Measurements from ENCODE around the gene RRN3.
"Not testable (repeated sequence)": the region's sequence is repeated elsewhere in the genome, so short reads cannot be mapped to it uniquely, and the experiment has no call there.

- TF ChIP-seq, protein P1, sequence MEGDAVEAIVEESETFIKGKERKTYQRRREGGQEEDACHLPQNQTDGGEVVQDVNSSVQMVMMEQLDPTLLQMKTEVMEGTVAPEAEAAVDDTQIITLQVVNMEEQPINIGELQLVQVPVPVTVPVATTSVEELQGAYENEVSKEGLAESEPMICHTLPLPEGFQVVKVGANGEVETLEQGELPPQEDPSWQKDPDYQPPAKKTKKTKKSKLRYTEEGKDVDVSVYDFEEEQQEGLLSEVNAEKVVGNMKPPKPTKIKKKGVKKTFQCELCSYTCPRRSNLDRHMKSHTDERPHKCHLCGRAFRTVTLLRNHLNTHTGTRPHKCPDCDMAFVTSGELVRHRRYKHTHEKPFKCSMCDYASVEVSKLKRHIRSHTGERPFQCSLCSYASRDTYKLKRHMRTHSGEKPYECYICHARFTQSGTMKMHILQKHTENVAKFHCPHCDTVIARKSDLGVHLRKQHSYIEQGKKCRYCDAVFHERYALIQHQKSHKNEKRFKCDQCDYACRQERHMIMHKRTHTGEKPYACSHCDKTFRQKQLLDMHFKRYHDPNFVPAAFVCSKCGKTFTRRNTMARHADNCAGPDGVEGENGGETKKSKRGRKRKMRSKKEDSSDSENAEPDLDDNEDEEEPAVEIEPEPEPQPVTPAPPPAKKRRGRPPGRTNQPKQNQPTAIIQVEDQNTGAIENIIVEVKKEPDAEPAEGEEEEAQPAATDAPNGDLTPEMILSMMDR (IDR thresholded peaks at IDR 0.05): not testable (repeated sequence)
- TF ChIP-seq POLR2AphosphoS5 (IDR thresholded peaks at IDR 0.05): not testable (repeated sequence)
Observed at GRCh38 chr16:15015671-15016070, 78.4 kb downstream of the RRN3 start.
